Retinal pigment epithelial cell (primary cell): ENCODE results near the gene TLR7.

Experiments
- DNase-seq: peaks from one replicate; pipeline ENCODE4 v3.0.0-alpha.2; 2010; ENCODE audit warnings: low read depth
- H3K4me3 ChIP-seq: 2 replicates; pipeline ENCODE4 v1.5.1; 2011; ENCODE audit warnings: mild to moderate bottlenecking, low read length, control low read depth, moderate library complexity
- TF ChIP-seq, protein P1 (sequence below): conservative IDR thresholded peaks from 2 replicates; pipeline ENCODE4 v1.5.1; 2011; ENCODE audit warnings: low read depth, low read length, control low read depth, inconsistent platforms

Gene TLR7

DNA sequence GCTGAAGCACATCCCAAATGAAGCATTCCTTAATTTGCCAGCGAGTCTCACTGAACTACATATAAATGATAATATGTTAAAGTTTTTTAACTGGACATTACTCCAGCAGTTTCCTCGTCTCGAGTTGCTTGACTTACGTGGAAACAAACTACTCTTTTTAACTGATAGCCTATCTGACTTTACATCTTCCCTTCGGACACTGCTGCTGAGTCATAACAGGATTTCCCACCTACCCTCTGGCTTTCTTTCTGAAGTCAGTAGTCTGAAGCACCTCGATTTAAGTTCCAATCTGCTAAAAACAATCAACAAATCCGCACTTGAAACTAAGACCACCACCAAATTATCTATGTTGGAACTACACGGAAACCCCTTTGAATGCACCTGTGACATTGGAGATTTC lies 54.1 kb downstream of the TLR7 start:
- TF ChIP-seq, protein P1, sequence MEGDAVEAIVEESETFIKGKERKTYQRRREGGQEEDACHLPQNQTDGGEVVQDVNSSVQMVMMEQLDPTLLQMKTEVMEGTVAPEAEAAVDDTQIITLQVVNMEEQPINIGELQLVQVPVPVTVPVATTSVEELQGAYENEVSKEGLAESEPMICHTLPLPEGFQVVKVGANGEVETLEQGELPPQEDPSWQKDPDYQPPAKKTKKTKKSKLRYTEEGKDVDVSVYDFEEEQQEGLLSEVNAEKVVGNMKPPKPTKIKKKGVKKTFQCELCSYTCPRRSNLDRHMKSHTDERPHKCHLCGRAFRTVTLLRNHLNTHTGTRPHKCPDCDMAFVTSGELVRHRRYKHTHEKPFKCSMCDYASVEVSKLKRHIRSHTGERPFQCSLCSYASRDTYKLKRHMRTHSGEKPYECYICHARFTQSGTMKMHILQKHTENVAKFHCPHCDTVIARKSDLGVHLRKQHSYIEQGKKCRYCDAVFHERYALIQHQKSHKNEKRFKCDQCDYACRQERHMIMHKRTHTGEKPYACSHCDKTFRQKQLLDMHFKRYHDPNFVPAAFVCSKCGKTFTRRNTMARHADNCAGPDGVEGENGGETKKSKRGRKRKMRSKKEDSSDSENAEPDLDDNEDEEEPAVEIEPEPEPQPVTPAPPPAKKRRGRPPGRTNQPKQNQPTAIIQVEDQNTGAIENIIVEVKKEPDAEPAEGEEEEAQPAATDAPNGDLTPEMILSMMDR, result no peak
- no peak overlapping the region for H3K4me3 ChIP-seq
- no peak for DNase-seq

DNA sequence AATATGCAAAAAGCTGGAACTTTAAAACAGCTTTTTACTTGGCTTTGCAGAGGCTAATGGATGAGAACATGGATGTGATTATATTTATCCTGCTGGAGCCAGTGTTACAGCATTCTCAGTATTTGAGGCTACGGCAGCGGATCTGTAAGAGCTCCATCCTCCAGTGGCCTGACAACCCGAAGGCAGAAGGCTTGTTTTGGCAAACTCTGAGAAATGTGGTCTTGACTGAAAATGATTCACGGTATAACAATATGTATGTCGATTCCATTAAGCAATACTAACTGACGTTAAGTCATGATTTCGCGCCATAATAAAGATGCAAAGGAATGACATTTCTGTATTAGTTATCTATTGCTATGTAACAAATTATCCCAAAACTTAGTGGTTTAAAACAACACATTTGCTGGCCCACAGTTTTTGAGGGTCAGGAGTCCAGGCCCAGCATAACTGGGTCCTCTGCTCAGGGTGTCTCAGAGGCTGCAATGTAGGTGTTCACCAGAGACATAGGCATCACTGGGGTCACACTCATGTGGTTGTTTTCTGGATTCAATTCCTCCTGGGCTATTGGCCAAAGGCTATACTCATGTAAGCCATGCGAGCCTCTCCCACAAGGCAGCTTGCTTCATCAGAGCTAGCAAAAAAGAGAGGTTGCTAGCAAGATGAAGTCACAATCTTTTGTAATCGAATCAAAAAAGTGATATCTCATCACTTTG lies 55.2 kb downstream of the TLR7 start:
- TF ChIP-seq, protein P1, result no peak
- H3K4me3 ChIP-seq, result no peak overlapping the region
- no peak for DNase-seq

DNA sequence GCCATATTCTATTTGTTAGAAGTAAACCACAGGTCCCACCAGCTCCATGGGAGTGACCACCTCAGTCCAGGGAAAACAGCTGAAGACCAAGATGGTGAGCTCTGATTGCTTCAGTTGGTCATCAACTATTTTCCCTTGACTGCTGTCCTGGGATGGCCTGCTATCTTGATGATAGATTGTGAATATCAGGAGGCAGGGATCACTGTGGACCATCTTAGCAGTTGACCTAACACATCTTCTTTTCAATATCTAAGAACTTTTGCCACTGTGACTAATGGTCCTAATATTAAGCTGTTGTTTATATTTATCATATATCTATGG lies 55.7 kb downstream of the TLR7 start:
- H3K4me3 ChIP-seq, result no peak overlapping the region
- DNase-seq, result no peak
- TF ChIP-seq, protein P1, result no peak

- no peak for DNase-seq
- no peak overlapping the region for H3K4me3 ChIP-seq
- TF ChIP-seq, protein P1, result no peak
Measured at GRCh38 chrX:12929701-12930100, 62.8 kb downstream of the TLR7 start.

GRCh38 chrX:12930150-12930549 lies 63.3 kb downstream of the TLR7 start:
- TF ChIP-seq, protein P1, result no peak
- H3K4me3 ChIP-seq, result no peak overlapping the region
- no peak for DNase-seq

GRCh38 chrX:12932244-12932643 lies 65.4 kb downstream of the TLR7 start:
- no peak overlapping the region for H3K4me3 ChIP-seq
- no peak for DNase-seq
- TF ChIP-seq, protein P1, result no peak

DNA sequence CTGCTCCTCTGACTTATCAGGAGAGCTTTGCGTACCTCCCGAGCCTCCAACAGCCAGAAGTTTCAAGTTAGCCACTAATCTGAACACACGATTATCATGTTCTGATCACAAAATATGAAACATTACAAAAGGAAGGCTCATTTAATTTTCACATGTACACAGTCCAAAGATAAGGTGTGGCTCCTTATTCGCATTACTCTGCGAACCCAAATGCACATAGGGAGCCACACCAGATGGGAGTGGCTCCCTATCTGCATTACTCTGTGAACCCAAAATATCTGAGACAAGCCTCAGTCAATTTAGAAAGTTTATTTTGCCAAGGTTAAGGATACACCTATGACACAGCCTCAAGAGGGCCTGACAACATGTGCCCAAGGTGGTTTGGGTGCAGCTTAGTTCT lies 68.0 kb downstream of the TLR7 start:
- no peak for DNase-seq
- TF ChIP-seq, protein P1, result no peak
- H3K4me3 ChIP-seq, result no peak overlapping the region
